Measurements from ENCODE around the gene WEE2.

DNA sequence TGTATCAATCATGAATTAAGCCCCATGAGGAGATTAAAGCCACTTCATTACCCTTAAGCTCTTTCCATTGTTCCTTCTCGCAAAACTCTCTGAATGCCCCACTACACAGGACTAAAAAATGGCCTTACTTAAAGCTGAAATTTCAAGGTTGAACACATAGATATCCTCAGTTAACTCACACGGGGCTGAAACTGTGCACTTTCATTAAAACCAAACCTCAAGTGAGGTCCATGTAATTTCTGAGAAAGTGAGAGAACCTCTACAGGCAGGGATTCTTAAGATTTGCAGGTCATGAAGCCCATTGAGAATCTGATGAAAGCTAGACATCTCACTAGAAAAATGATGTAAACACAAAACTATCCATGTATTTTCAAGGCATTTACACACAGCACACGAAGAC lies 22.1 kb upstream of the WEE2 start:
- no peak for TF ChIP-seq TAF1 (IDR thresholded peaks at IDR 0.05; ENCODE audit: low read depth)
- no peak for TF ChIP-seq CTCF (IDR thresholded peaks at IDR 0.05; ENCODE audit: poor library complexity, severe bottlenecking)
- TF ChIP-seq RAD21 (conservative IDR thresholded peaks at IDR 0.05): no peak
- no peak for TF ChIP-seq SMC3 (conservative IDR thresholded peaks at IDR 0.05; ENCODE audit: poor library complexity)
